GM23338 (cell line): ENCODE data around the gene TNS4. TPM values are rescaled to one million over a fixed set of nuclear protein-coding genes. Genes with fewer than 3 reads are reported as not detected.

Experiments used
- ATAC-seq: fragments of 200-7000 bp; cut with Tn5 transposase; 3 replicates; pipeline ENCODE4 v1.9.1; 2020
- DNase-seq: peaks from one replicate; pipeline ENCODE4 v3.0.0-alpha.2; 2015; ENCODE audit warnings: low spot score
- H2AFZ ChIP-seq: fragments of 200-600 bp; sonication (generic); 2 replicates; pipeline ENCODE4 v1.8.0; 2016; ENCODE audit warnings: antibody characterized with exemption, mild to moderate bottlenecking, moderate library complexity
- H3F3A ChIP-seq: fragments of 200-600 bp; sonication (generic); replicated peaks from 2 replicates; pipeline ENCODE4 v1.8.0; 2017; ENCODE audit warnings: antibody characterized with exemption, mixed run types, low read depth
- H3K27ac ChIP-seq: fragments of 200-600 bp; sonication (generic); 2 replicates; pipeline ENCODE4 v1.6.1; 2016; ENCODE audit warnings: low read depth
- H3K27me3 ChIP-seq: fragments of 200-600 bp; sonication (generic); 2 replicates; pipeline ENCODE4 v1.8.0; 2016; ENCODE audit warnings: mild to moderate bottlenecking, mixed run types, moderate library complexity; ENCODE audit not compliant: insufficient read depth
- H3K36me3 ChIP-seq: fragments of 200-600 bp; sonication (generic); 2 replicates; pipeline ENCODE4 v1.8.0; 2016; ENCODE audit warnings: mild to moderate bottlenecking; ENCODE audit not compliant: insufficient read depth
- H3K4me1 ChIP-seq: fragments of 200-600 bp; sonication (generic); 2 replicates; pipeline ENCODE4 v1.8.0; 2016; ENCODE audit warnings: mild to moderate bottlenecking, moderate library complexity; ENCODE audit not compliant: insufficient read depth
- H3K4me2 ChIP-seq: fragments of 200-600 bp; sonication (generic); 2 replicates; pipeline ENCODE4 v1.7.1; 2017; ENCODE audit warnings: mixed run types
- H3K4me3 ChIP-seq: fragments of 200-600 bp; sonication (generic); 2 replicates; pipeline ENCODE4 v1.6.1; 2016; ENCODE audit warnings: mixed run types
- H3K79me2 ChIP-seq: fragments of 200-600 bp; sonication (generic); replicated peaks from 2 replicates; pipeline ENCODE4 v1.8.0; 2017; ENCODE audit warnings: mild to moderate bottlenecking; ENCODE audit not compliant: insufficient read depth
- H3K9me2 ChIP-seq: fragments of 200-600 bp; sonication (generic); 2 replicates; pipeline ENCODE4 v1.8.0; 2017; ENCODE audit not compliant: insufficient read depth
- H4K20me1 ChIP-seq: fragments of 200-600 bp; sonication (generic); replicated peaks from 2 replicates; pipeline ENCODE4 v1.8.0; 2017; ENCODE audit warnings: mild to moderate bottlenecking; ENCODE audit not compliant: insufficient read depth
- H3K27ac Mint-ChIP-seq: 2 replicates; pipeline ENCODE4 v1.8.0; 2020; ENCODE audit warnings: inconsistent platforms, mild to moderate bottlenecking, moderate library complexity, mixed read lengths
- H3K27me3 Mint-ChIP-seq: 3 replicates; pipeline ENCODE4 v1.8.0; 2022; ENCODE audit warnings: low read depth, mild to moderate bottlenecking, moderate library complexity, mixed read lengths, inconsistent platforms; ENCODE audit not compliant: insufficient read depth, poor library complexity
- H3K36me3 Mint-ChIP-seq: 3 replicates; pipeline ENCODE4 v1.8.0; 2021; ENCODE audit warnings: low read depth, mild to moderate bottlenecking, inconsistent platforms, moderate library complexity, mixed read lengths
- H3K4me1 Mint-ChIP-seq: 3 replicates; pipeline ENCODE4 v1.8.0; 2020; ENCODE audit warnings: mild to moderate bottlenecking, inconsistent platforms, mixed read lengths
- H3K4me3 Mint-ChIP-seq: 3 replicates; pipeline ENCODE4 v1.8.0; 2021; ENCODE audit warnings: moderate library complexity, mild to moderate bottlenecking, inconsistent platforms, mixed read lengths
- H3K9me3 Mint-ChIP-seq: 3 replicates; pipeline ENCODE4 v1.8.0; 2020; ENCODE audit warnings: moderate library complexity, mild to moderate bottlenecking, inconsistent platforms, mixed read lengths
- CREB1 ChIP-seq: fragments of 250-450 bp; sonication (Bioruptor Pico); IDR thresholded peaks from 2 replicates; pipeline ENCODE4 v1.5.0; 2020; ENCODE audit warnings: low read depth, mild to moderate bottlenecking, moderate library complexity
- ETS1 ChIP-seq: IDR thresholded peaks from 2 replicates; pipeline ENCODE4 v1.6.1; 2016; ENCODE audit warnings: antibody characterized with exemption
- EZH2phosphoT487 ChIP-seq: fragments of 200-600 bp; sonication (generic); IDR thresholded peaks from one replicate; pipeline ENCODE4 v1.8.1; 2018; ENCODE audit warnings: antibody characterized with exemption; ENCODE audit not compliant: unreplicated experiment
- JUNB ChIP-seq: IDR thresholded peaks from one replicate; pipeline ENCODE4 v1.6.1; 2016; ENCODE audit warnings: antibody characterized with exemption; ENCODE audit not compliant: unreplicated experiment
- NANOG ChIP-seq: IDR thresholded peaks from 2 replicates; pipeline ENCODE4 v1.6.1; 2016; ENCODE audit warnings: antibody characterized with exemption, borderline replicate concordance
- REST ChIP-seq: IDR thresholded peaks from one replicate; pipeline ENCODE4 v1.6.1; 2018; ENCODE audit warnings: antibody characterized with exemption; ENCODE audit not compliant: unreplicated experiment
- STAT1 ChIP-seq: IDR thresholded peaks from one replicate; pipeline ENCODE4 v1.6.1; 2016; ENCODE audit warnings: antibody characterized with exemption; ENCODE audit not compliant: unreplicated experiment
- ZNF114 ChIP-seq: fragments of 250-450 bp; sonication (Bioruptor Pico); IDR thresholded peaks from 2 replicates; pipeline ENCODE4 v1.5.0; 2020; ENCODE audit warnings: mild to moderate bottlenecking, moderate library complexity
- ZNF462 ChIP-seq: fragments of 250-450 bp; sonication (Bioruptor Pico); IDR thresholded peaks from 2 replicates; pipeline ENCODE4 v1.5.0; 2020; ENCODE audit warnings: mild to moderate bottlenecking, moderate library complexity
- polyA plus RNA-seq: library from polyadenylated mRNA; unstranded; fragments of >200 nt; fragmentation: Nextera tagmentation; extraction: Ambion mirVana; gene quantifications from 2 replicates; pipeline ENCODE4 v1.2.1, GENCODE V29; 2016
- total RNA-seq: library from RNA; depleted of rRNA; stranded (reverse); fragments of >200 nt; shearing (Covaris generic); gene quantifications from 2 replicates; pipeline ENCODE4 v1.2.3, GENCODE V29; 2014

Gene TNS4
- total and polyA plus RNA-seq, 2 experiments from 2014 or later = 0.31 to 4.9 TPM

GRCh38 chr17:40531051-40531991 is 29.9 kb upstream of the TNS4 start (continued):
- no peak for TF ChIP-seq REST
- no peak for TF ChIP-seq EZH2phosphoT487
- no peak for TF ChIP-seq STAT1
- no peak for TF ChIP-seq CREB1
- TF ChIP-seq NANOG = no peak
- TF ChIP-seq JUNB = no peak

GRCh38 chr17:40530531-40530994 is 29.1 kb upstream of the TNS4 start:
- H3K27me3 ChIP-seq = no peaks in the 10 kb centered on the region
- H3K4me1 ChIP-seq = peaks cover 4% of the 10 kb centered on the region; the same call in 1 of the 2 replicates
- H3K27ac Mint-ChIP-seq = no peak overlapping the region
- TF ChIP-seq CREB1 = no peak
- no peak for TF ChIP-seq ZNF114 (CRISPR knock-in tag)
- no peak for TF ChIP-seq EZH2phosphoT487
- TF ChIP-seq ETS1 = no peak
- no peak for TF ChIP-seq REST
- TF ChIP-seq ZNF462 (CRISPR knock-in tag) = no peak

More at GRCh38 chr17:40530531-40530994, 29.1 kb upstream of the TNS4 start:
- H2AFZ ChIP-seq = no peak overlapping the region
- Mint-ChIP-seq H3K9me3 (peaks cover 3% of the 10 kb centered on the region; the same call in 2 of the 3 replicates), H3K36me3 (no peaks in the 10 kb centered on the region), H3K27me3 (peaks cover 14% of the 10 kb centered on the region), H3K4me3 (no peak overlapping the region), H3K4me1 (peaks cover 24% of the 10 kb centered on the region)
- H4K20me1 ChIP-seq = no peaks in the 10 kb centered on the region
- no peaks in the 10 kb centered on the region for H3K36me3 ChIP-seq
- H3K27ac ChIP-seq = no peak overlapping the region
- H3K79me2 ChIP-seq = no peaks in the 10 kb centered on the region
- no peaks in the 10 kb centered on the region for H3K9me2 ChIP-seq
- no peaks in the 10 kb centered on the region for H3F3A ChIP-seq
- DNase-seq (no peak), ATAC-seq (no peak)
- no peak overlapping the region for H3K4me3 ChIP-seq
- no peak overlapping the region for H3K4me2 ChIP-seq
